GM12865 (cell line): ENCODE results near the gene TP53I11.

Experiments used
- DNase-seq: peaks from one replicate; pipeline ENCODE4 v3.0.0; 2010; ENCODE audit warnings: low read depth
- H3K4me3 ChIP-seq: 2 replicates; pipeline ENCODE4 v1.5.1; 2011; ENCODE audit warnings: mild to moderate bottlenecking, low read depth, low read length, control low read depth
- CTCF ChIP-seq: IDR thresholded peaks from 2 replicates; pipeline ENCODE4 v1.5.1; 2011; ENCODE audit warnings: low read length, control low read depth, low read depth, inconsistent platforms; ENCODE audit not compliant: insufficient read depth; ENCODE audit errors: missing control alignments

The TP53I11 gene

GRCh38 chr11:44950625-44951476, at the start of gene TP53I11:
Gene TP53I11 (minus strand): TSS chr11:44950883. CDS start chr11:44938335, 12,548 bp downstream.
- no peak for DNase-seq
- TF ChIP-seq CTCF: peak; percentile 33
- no peak within 1 kb of the TSS for H3K4me3 ChIP-seq

GRCh38 chr11:44999068-44999467, 48.4 kb upstream of the TP53I11 start:
- no peak for TF ChIP-seq CTCF
- DNase-seq: no peak
- H3K4me3 ChIP-seq: no peak overlapping the region

GRCh38 chr11:44998051-44998450, 47.4 kb upstream of the TP53I11 start:
- no peak for DNase-seq
- H3K4me3 ChIP-seq: no peak overlapping the region
- no peak for TF ChIP-seq CTCF

GRCh38 chr11:44997566-44997965, 46.9 kb upstream of the TP53I11 start:
- DNase-seq: no peak
- no peak overlapping the region for H3K4me3 ChIP-seq
- TF ChIP-seq CTCF: no peak

GRCh38 chr11:44994753-44995152, 44.1 kb upstream of the TP53I11 start:
- no peak for TF ChIP-seq CTCF
- H3K4me3 ChIP-seq: no peak overlapping the region
- no peak for DNase-seq

GRCh38 chr11:44993971-44994704, 43.5 kb upstream of the TP53I11 start:
- no peak for DNase-seq
- H3K4me3 ChIP-seq: no peak overlapping the region
- no peak for TF ChIP-seq CTCF

GRCh38 chr11:44992774-44993173, 42.1 kb upstream of the TP53I11 start:
- TF ChIP-seq CTCF: no peak
- no peak overlapping the region for H3K4me3 ChIP-seq
- DNase-seq: no peak
